IMR-90 (cell line): Measurements from ENCODE around the gene FBN1. TPM values are rescaled to one million over a fixed set of nuclear protein-coding genes. Genes with fewer than 3 reads are reported as not detected.

Experiments used
- ATAC-seq: fragments of 200-7000 bp; cut with Tn5 transposase; 2 replicates; pipeline ENCODE4 v1.9.1; 2020; ENCODE audit warnings: low read depth, mild to moderate bottlenecking, moderate library complexity
- BruUV-seq: library from RNA; stranded (reverse); fragments of 400-500 nt; replicated peaks from 2 replicates; lab custom pipeline; 2021; lab: Mats Ljungman, UMichigan
- CTCF ChIA-PET: fragments of 300-600 bp; formaldehyde crosslinking; extraction: SDS; loops from one replicate; lab custom pipeline; 2021; ENCODE audit warnings: antibody characterized with exemption; lab: Yijun Ruan, JAX
- POLR2A ChIA-PET: fragments of 300-600 bp; sonication (Branson Sonifier 250); formaldehyde crosslinking; loops from one replicate; lab custom pipeline; 2022; ENCODE audit warnings: antibody characterized with exemption; ENCODE audit not compliant: unreplicated experiment; lab: Charles Lee
- DNase-seq: peaks from one replicate; pipeline ENCODE4 v3.0.0; 2013
- H2AFZ ChIP-seq: replicated peaks from 2 replicates; pipeline ENCODE3; 2013; ENCODE audit warnings: low read length, mild to moderate bottlenecking; ENCODE audit not compliant: poor library complexity
- H2AK5ac ChIP-seq: 2 replicates; pipeline ENCODE4 v1.6.1; 2013; ENCODE audit warnings: low read depth, low read length, inconsistent platforms
- H2AK9ac ChIP-seq: replicated peaks from 2 replicates; pipeline ENCODE3; 2013; ENCODE audit warnings: mild to moderate bottlenecking, low read depth, low read length, moderate library complexity; ENCODE audit not compliant: poor library complexity
- H2BK120ac ChIP-seq: 2 replicates; pipeline ENCODE4 v1.6.1; 2013; ENCODE audit warnings: low read depth, low read length, inconsistent platforms
- H2BK15ac ChIP-seq: 3 replicates; pipeline ENCODE4 v1.6.1; 2013; ENCODE audit warnings: low read depth, low read length, inconsistent platforms
- H2BK20ac ChIP-seq: 2 replicates; pipeline ENCODE4 v1.6.1; 2013; ENCODE audit warnings: low read depth, mild to moderate bottlenecking, inconsistent platforms, low read length, moderate library complexity
- H2BK5ac ChIP-seq: 2 replicates; pipeline ENCODE4 v1.6.1; 2013; ENCODE audit warnings: mild to moderate bottlenecking, low read depth, low read length, inconsistent platforms; ENCODE audit not compliant: poor library complexity, severe bottlenecking
- H3K14ac ChIP-seq: replicated peaks from 2 replicates; pipeline ENCODE4 v1.6.1; 2013; ENCODE audit warnings: low read depth, low read length, inconsistent platforms
- H3K18ac ChIP-seq: 2 replicates; pipeline ENCODE4 v1.6.1; 2013; ENCODE audit warnings: low read depth, low read length, control low read depth
- H3K23ac ChIP-seq: 2 replicates; pipeline ENCODE4 v1.6.1; 2013; ENCODE audit warnings: low read depth, low read length, inconsistent platforms
- H3K27ac ChIP-seq: 2 replicates; pipeline ENCODE4 v1.5.1; 2013; ENCODE audit warnings: mild to moderate bottlenecking, control low read depth, low read length; ENCODE audit not compliant: insufficient read depth
- H3K27me3 ChIP-seq: 2 replicates; pipeline ENCODE4 v1.6.1; 2013; ENCODE audit warnings: low read length; ENCODE audit not compliant: control insufficient read depth, insufficient read depth
- H3K36me3 ChIP-seq: 2 replicates; pipeline ENCODE4 v1.6.1; 2013; ENCODE audit warnings: low read length, mixed read lengths; ENCODE audit not compliant: control insufficient read depth, insufficient read depth
- H3K4ac ChIP-seq: 2 replicates; pipeline ENCODE4 v1.6.1; 2013; ENCODE audit warnings: low read depth, low read length, inconsistent platforms
- H3K4me1 ChIP-seq: 2 replicates; pipeline ENCODE4 v1.6.1; 2013; ENCODE audit warnings: low read length, mixed read lengths; ENCODE audit not compliant: control insufficient read depth, insufficient read depth
- H3K4me2 ChIP-seq: 2 replicates; pipeline ENCODE4 v1.6.1; 2013; ENCODE audit warnings: low read depth, mild to moderate bottlenecking, control low read depth, low read length, moderate library complexity
- H3K4me3 ChIP-seq: 2 replicates; pipeline ENCODE4 v1.5.1; 2013; ENCODE audit warnings: low read depth, mild to moderate bottlenecking, control low read depth, low read length, moderate library complexity; ENCODE audit not compliant: insufficient read depth
- H3K56ac ChIP-seq: 2 replicates; pipeline ENCODE4 v1.6.1; 2013; ENCODE audit warnings: low read length, inconsistent platforms; ENCODE audit not compliant: insufficient read depth; ENCODE audit errors: extremely low read depth
- H3K79me1 ChIP-seq, 2 experiments: 2 replicates each; pipeline ENCODE4 v1.6.1; 2013; ENCODE audit warnings: low read length in 2 of 2, inconsistent platforms in 1 of 2, low read depth in 1 of 2
- H3K9ac ChIP-seq: 2 replicates; pipeline ENCODE4 v1.6.1; 2013; ENCODE audit warnings: low read depth, low read length, control low read depth
- H3K9me1 ChIP-seq: 2 replicates; pipeline ENCODE4 v1.6.1; 2013; ENCODE audit warnings: low read length, inconsistent platforms; ENCODE audit not compliant: insufficient read depth
- H3K9me3 ChIP-seq: 2 replicates; pipeline ENCODE4 v1.6.1; 2013; ENCODE audit warnings: low read length; ENCODE audit not compliant: control insufficient read depth, insufficient read depth
- H4K20me1 ChIP-seq: 2 replicates; pipeline ENCODE4 v1.6.1; 2013; ENCODE audit warnings: low read length, inconsistent platforms; ENCODE audit not compliant: insufficient read depth
- H4K5ac ChIP-seq: 2 replicates; pipeline ENCODE4 v1.6.1; 2013; ENCODE audit warnings: mild to moderate bottlenecking, low read depth, low read length, control low read depth
- H4K8ac ChIP-seq, 2 experiments: 2 replicates each; pipeline ENCODE4 v1.6.1; 2013; ENCODE audit warnings: low read depth in 2 of 2, low read length in 2 of 2, control low read depth in 1 of 2, inconsistent platforms in 1 of 2
- H4K91ac ChIP-seq: 2 replicates; pipeline ENCODE4 v1.6.1; 2013; ENCODE audit warnings: low read depth, low read length, inconsistent platforms; ENCODE audit not compliant: insufficient read depth
- POLR2A ChIP-seq: IDR thresholded peaks from 2 replicates; pipeline ENCODE4 v1.6.1; 2012; ENCODE audit warnings: mild to moderate bottlenecking, low read depth, low read length
- RCOR1 ChIP-seq: IDR thresholded peaks from 2 replicates; pipeline ENCODE4 v1.6.1; 2012; ENCODE audit warnings: mild to moderate bottlenecking, low read length, improper control_type of control experiment; ENCODE audit not compliant: insufficient replicate concordance
- RFX5 ChIP-seq: IDR thresholded peaks from 2 replicates; pipeline ENCODE4 v1.8.0; 2012; ENCODE audit warnings: low read depth, mild to moderate bottlenecking, low read length, moderate library complexity
- WGBS, 2 experiments: methylation state at CpG; one replicate each; pipeline versions ENCODE4 v1.1.5 to v1.1.7; 2013; ENCODE audit warnings: missing lambda C conversion rate in 2 of 2; ENCODE audit not compliant: insufficient read length in 1 of 2; ENCODE audit errors: extremely low coverage in 2 of 2; 5-methylcytosine and 5-hydroxymethylcytosine counted together
- dilution Hi-C: fragments of 300-500 bp; cut with HindIII; formaldehyde crosslinking; loops from one replicate; pipeline ENCODE4 v1.14.3; 2018; ENCODE audit warnings: low sequenced_read_pairs; ENCODE audit not compliant: unreplicated experiment
- in situ Hi-C: fragments of 300-500 bp; cut with MboI; formaldehyde crosslinking; loops from 3 replicates; pipeline ENCODE4 v1.14.3; 2019; ENCODE audit warnings: low sequenced_read_pairs, inconsistent platforms, mixed read lengths
- intact Hi-C: fragments of 100-400 bp; cut with micrococcal nuclease; formaldehyde crosslinking; loops from 2 replicates; pipeline ENCODE4 v1.10.0; 2022
- polyA plus RNA-seq, 3 experiments: library from polyadenylated mRNA; depleted of rRNA; stranded (reverse); fragments of >200 nt; gene quantifications; 2 replicates each; pipeline ENCODE4 v1.2.3, GENCODE V29; 2012; ENCODE audit warnings: low replicate concordance in 1 of 3
- total RNA-seq: library from RNA; depleted of rRNA; stranded (reverse); fragments of >200 nt; gene quantifications from 2 replicates; pipeline ENCODE4 v1.2.3, GENCODE V29; 2012
- TF ChIP-seq, protein P1 (sequence below): fragments of 150-350 bp; IDR thresholded peaks from 2 replicates; pipeline ENCODE4 v1.6.1; 2016; ENCODE audit warnings: low read depth, mild to moderate bottlenecking, low read length, moderate library complexity, borderline replicate concordance

FBN1 gene
- total and polyA plus RNA-seq, 2 of the 4 experiments (the other 2 are of a cell fraction) = 134 to 283 TPM

- Histone ChIP-seq H2BK120ac (no peak overlapping the region), H2AK5ac (no peak overlapping the region), H3K18ac (no peak overlapping the region), H3K27ac (no peak overlapping the region), H4K8ac (no peak overlapping the region), H3K27me3 (no peaks in the 10 kb centered on the region), H3K14ac (no peak overlapping the region), H3K4me3 (no peak overlapping the region), H2AK9ac (no peak overlapping the region), H2AFZ (no peak overlapping the region), H3K36me3 (peaks cover 37% of the 10 kb centered on the region), H4K5ac (no peak overlapping the region), H4K20me1 (no peaks in the 10 kb centered on the region), H3K9ac (no peak overlapping the region), H3K9me3 (no peaks in the 10 kb centered on the region), H3K4ac (no peak overlapping the region; the same call in 1 of the 2 replicates), H2BK15ac (no peak overlapping the region), H2BK5ac (no peak overlapping the region), H3K9me1 (peaks cover 8% of the 10 kb centered on the region; the same call in 1 of the 2 replicates), H3K4me2 (no peak overlapping the region), H2BK20ac (0 out of 2 replicates have a peak overlapping the region, but pooled peaks have one; percentile 12), H3K79me1 (peaks cover under 1 to 24% of the 10 kb centered on the region in 2 experiments; a peak in 3 of 4 replicates), H3K4me1 (peaks cover 7% of the 10 kb centered on the region), H3K23ac (no peak overlapping the region; the same call in 1 of the 2 replicates), H3K56ac (no peak overlapping the region), H4K91ac (no peak overlapping the region)
- intact Hi-C loops (no loop called here), in situ Hi-C loops (no loop called here), dilution Hi-C loops (no loop called here)
- no peak for ATAC-seq
- BruUV-seq = no TSS peak
- DNase-seq = no peak
- ChIA-PET CTCF (no interaction called here), POLR2A (no interaction called here)
- TF ChIP-seq RFX5 (no peak), POLR2A (no peak), RCOR1 (no peak)
- TF ChIP-seq, protein P1, sequence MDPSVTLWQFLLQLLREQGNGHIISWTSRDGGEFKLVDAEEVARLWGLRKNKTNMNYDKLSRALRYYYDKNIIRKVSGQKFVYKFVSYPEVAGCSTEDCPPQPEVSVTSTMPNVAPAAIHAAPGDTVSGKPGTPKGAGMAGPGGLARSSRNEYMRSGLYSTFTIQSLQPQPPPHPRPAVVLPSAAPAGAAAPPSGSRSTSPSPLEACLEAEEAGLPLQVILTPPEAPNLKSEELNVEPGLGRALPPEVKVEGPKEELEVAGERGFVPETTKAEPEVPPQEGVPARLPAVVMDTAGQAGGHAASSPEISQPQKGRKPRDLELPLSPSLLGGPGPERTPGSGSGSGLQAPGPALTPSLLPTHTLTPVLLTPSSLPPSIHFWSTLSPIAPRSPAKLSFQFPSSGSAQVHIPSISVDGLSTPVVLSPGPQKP = no peak
- WGBS, 2 experiments = no CpG with 5 or more reads among the region's 1 CpG
Observed at GRCh38 chr15:48447058-48447457, 198.5 kb downstream of the FBN1 start.
